Urinary bladder (tissue), 4 donors: ENCODE data around the gene TLR8. TPM values are rescaled to one million over a fixed set of nuclear protein-coding genes. Genes with fewer than 3 reads are reported as not detected.
A peak's percentile ranks its signal among the peaks of the same experiment; 100 is the strongest.
"Not testable (repeated sequence)": the region's sequence is repeated elsewhere in the genome, so short reads cannot be mapped to it uniquely, and the experiment has no call there.

Experiments
- DNase-seq: peaks from one replicate; pipeline ENCODE4 v3.0.0-alpha.2; 2015; ENCODE audit errors: extremely low spot score
- H3K27ac ChIP-seq: one replicate; pipeline ENCODE4 v1.5.1; 2013; ENCODE audit warnings: low read depth, mild to moderate bottlenecking, moderate library complexity
- H3K36me3 ChIP-seq: one replicate; pipeline ENCODE4 v1.6.1; 2013; ENCODE audit warnings: mild to moderate bottlenecking, moderate library complexity; ENCODE audit not compliant: insufficient read depth
- H3K4me1 ChIP-seq: one replicate; pipeline ENCODE4 v1.6.1; 2013; ENCODE audit warnings: mild to moderate bottlenecking, moderate library complexity; ENCODE audit not compliant: insufficient read depth
- H3K4me3 ChIP-seq: one replicate; pipeline ENCODE4 v1.5.1; 2013; ENCODE audit warnings: low read depth, low read length
- WGBS: extraction: QIAGEN DNeasy Blood & Tissue Kit; methylation state at CpG from one replicate; pipeline ENCODE4 v1.1.7; 2013; 5-methylcytosine and 5-hydroxymethylcytosine counted together
- polyA plus RNA-seq: library from polyadenylated mRNA; stranded (reverse); fragments of 200-250 nt; gene quantifications from one replicate; pipeline ENCODE4 v1.2.3, GENCODE V29; 2013
- total RNA-seq: library from RNA; depleted of rRNA; stranded (reverse); fragments of >200 nt; gene quantifications from one replicate; pipeline ENCODE4 v1.2.3, GENCODE V29; 2014
- donor health status: healthy with polysubstance abuse.
- donor health status: healthy.

Gene TLR8
- total and polyA plus RNA-seq, 2 donors = 1.7 to 1.8 TPM

DNA sequence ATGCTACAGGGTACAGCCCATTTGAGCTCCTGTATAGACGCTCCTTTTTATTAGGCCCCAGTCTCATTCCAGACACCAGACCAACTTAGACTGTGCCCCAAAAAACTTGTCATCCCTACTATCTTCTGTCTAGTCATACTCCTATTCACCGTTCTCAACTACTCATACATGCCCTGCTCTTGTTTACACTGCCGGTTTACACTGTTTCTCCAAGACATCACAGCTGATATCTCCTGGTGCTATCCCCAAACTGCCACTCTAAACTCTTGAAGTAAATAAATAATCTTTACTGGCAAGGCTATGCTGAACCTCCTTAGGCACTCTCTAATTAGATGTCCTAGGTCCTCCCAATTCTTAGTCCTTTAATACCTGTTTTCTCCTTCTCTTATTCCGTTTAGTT is 38.0 kb downstream of the TLR8 start:
- H3K36me3 ChIP-seq, DNase-seq, H3K4me1 ChIP-seq, H3K4me3 ChIP-seq, H3K27ac ChIP-seq: not testable (repeated sequence)
- WGBS = 80% methylated on average over 2 of the region's 4 CpGs

DNA sequence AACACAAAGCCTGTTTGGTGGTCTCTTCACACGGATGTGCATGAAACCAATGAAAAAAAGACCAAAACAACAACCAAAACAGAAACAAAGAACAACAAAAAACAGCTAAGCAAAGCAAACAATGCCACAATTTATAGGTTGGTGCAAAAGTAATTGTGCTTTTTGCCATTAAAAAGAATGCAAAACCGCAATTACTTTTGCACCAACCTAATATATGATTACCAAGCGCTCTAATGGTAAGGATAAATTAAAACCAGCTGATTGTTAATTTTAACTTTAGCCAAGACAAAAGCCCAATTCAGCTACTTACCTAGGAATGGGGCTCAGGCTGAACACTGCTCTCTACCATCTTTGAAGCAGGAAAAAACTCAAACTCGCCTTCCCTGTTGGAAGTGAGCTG is 39.1 kb downstream of the TLR8 start:
- no peak overlapping the region for H3K27ac ChIP-seq
- no peak for DNase-seq
- WGBS = 92% methylated on average over 4 of the region's 4 CpGs
- no peaks in the 10 kb centered on the region for H3K4me1 ChIP-seq
- no peaks in the 10 kb centered on the region for H3K36me3 ChIP-seq
- no peak overlapping the region for H3K4me3 ChIP-seq

DNA sequence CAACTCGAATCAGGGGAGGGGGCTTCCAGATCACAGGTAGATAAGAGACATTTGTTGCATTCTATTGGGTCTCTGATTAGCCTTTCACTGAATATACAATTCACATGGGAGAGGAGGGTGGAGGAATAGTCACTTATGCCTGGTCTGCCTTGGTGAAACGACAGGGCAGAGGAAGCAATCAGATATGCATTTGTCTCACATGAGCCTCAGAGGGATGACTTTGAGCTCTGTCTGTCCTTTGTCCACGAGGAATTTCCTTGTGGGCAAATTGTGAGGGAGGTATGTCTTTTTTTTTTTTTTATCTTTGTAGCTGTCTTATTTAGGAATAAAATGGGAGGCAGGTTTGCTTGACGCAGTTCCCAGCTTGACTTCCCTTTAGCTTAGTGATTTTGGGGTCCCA is 40.0 kb downstream of the TLR8 start:
- Histone ChIP-seq H3K4me3 (no peak overlapping the region), H3K4me1 (no peaks in the 10 kb centered on the region), H3K36me3 (no peaks in the 10 kb centered on the region), H3K27ac (no peak overlapping the region)
- WGBS = 66% methylated on average over 4 of the region's 4 CpGs
- no peak for DNase-seq

DNA sequence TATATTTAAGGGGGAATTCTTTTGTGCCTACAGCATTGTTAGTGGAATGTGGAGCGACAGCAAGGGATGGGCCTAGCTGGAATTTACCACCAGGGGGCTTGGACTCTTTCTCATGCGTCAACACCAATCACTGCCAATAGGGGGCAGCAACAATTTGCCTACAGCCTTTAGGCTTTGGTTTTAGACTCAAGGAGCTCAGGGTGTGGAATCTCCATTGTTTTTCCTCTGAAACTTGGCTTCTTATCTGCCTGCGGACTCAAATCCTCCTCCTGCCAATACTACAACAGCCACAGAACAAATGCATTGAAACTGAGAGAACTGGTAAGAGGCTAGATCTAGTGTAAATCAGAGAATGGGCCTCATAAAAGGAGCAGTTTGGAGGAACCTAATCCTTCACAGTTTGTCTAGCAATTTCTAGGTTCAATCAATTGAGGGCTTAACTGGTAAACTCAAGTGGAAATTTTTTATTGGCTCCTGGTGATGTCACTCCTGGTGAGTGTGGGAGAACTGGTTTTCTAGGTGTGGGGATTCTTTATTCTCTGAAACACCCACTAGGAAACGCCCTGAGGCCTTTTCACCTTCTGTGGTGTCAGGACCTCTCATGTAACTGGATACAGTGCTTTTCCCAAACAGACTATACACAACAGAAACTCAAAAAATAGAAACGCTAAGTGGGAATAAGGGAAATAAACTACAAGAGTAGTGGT is 40.6 kb downstream of the TLR8 start:
- Histone ChIP-seq H3K4me1 (no peaks in the 10 kb centered on the region), H3K4me3 (no peak overlapping the region), H3K27ac (no peak overlapping the region), H3K36me3 (no peaks in the 10 kb centered on the region)
- DNase-seq = no peak
- 51% methylated on average over 5 of the region's 5 CpGs for WGBS

DNA sequence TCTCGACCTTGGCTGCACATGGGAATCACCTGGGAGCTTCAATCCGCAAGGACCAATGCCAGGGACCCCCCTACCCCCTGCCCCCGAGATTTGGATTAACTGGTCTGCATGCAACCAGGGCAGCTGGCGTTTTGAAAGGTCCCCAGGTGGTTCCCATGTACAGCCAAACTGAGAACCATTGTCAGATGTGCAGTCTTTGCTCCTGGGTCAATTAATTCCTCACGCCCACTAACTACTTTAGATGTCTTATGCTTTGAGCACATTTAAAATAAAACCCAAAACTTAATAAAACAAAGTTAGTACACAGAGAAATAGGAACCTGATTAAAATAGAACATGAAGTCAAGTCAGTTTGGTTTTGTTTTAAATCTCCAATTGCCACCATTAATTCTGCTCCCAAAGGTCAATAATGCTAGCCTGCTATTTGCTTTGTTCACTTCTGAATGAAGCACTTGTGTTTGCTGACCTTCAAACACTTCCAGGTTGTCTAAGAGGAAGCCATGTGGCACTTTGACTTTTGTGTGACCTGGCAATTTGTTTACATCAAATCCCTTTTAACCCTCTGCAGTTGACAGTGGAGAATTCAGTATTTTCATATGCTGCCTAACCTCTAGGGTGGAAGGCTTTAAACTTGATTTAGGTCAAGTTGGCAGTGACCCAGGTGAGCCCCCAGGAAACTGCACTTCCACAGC is 41.3 kb downstream of the TLR8 start:
- Histone ChIP-seq H3K27ac (no peak overlapping the region), H3K36me3 (no peaks in the 10 kb centered on the region), H3K4me3 (no peak overlapping the region), H3K4me1 (no peaks in the 10 kb centered on the region)
- 85% methylated on average over 5 of the region's 5 CpGs for WGBS
- no peak for DNase-seq

DNA sequence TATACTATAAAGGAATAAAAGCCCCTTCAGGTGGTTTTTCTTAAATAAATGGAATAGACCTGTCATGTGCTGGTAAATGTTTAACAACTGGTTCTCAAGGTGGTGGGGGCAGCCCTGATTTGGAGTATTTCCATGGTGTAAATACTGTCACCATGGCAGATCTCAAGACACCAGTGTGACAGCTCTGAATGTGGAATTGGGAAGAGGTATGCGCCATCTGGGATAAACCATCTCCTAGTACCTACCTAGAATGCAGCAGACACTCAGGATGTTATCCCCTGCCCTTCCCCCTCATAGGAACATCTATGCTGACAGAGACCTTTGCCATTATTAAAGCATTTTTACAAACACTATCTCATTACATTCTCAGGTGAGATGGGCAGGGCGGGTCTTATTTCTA is 42.1 kb downstream of the TLR8 start:
- Histone ChIP-seq H3K36me3 (no peaks in the 10 kb centered on the region), H3K27ac (no peak overlapping the region), H3K4me3 (no peak overlapping the region), H3K4me1 (no peaks in the 10 kb centered on the region)
- no peak for DNase-seq
- 97% methylated on average over 2 of the region's 2 CpGs for WGBS

DNA sequence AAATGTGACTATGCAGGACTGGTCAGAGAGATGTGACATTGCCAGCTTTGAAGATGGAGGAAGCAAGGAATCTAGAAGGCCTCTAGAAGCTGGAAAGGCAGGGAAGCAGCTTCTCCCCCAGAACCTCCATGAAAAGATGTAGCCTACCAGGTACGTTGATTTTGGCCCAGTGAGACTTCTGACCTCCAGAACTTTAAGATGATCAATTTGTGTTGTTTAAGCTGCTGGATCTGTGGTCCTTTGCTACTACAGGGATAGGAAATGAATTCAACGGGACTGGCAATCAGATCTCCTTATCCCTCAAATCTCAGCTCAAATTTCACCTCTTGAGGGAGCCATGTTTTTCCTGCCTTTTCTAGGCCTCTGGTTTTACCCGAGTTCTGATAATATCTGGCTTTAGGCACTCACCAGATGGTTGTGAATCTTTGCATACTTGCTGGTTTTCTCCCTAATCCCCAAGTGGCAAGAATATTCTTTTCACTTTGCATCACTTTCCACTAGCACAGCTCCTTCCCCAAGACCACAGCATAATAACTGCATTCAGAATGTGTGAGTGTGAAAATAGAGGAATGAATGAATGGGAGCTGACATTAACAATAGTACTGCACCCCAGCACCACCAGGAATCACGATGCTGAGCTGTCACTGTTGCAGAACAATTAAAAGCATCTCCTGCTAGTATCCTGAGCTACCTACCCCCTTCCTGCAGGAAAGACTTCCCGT is 42.9 kb downstream of the TLR8 start:
- peak overlapping the region; percentile 38 for H3K27ac ChIP-seq
- DNase-seq = no peak
- no peaks in the 10 kb centered on the region for H3K4me1 ChIP-seq
- H3K36me3 ChIP-seq = no peaks in the 10 kb centered on the region
- WGBS = 38% methylated on average over 5 of the region's 5 CpGs
- no peak overlapping the region for H3K4me3 ChIP-seq

DNA sequence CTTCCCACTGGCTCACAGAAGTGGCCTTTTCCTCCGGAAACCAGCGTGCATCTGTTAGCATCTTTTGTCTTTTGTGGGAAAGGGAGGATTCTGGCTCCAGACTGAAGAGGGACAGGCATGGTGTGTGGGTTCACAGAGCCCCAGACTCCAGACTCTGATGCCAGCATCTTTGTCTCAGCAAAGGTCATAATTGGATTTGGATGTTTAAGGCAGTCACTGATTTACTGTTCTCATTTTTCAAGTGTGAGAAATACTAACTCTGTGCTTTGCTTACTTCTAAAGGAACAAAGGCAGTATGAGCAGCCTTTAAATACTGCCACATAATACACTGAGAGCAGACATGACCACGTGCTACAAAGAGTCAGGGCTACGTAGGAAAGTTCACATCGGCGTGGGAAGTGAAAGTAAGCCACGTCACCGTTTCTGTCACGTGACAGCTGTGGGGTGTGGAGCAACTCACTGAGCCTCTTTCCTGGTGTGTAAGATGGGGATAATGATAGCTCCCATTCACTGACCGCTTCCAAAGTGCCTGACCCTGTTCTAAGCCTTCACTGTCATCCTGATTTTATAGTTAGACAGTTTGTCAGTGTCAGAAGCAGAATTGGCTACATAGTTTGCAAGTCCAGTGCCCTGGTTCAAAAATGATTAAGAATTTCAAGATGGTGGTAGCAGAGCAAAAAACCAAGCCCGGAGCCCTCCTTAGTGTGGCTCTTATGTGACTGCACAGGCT is 43.7 kb downstream of the TLR8 start:
- Histone ChIP-seq H3K4me1 (no peaks in the 10 kb centered on the region), H3K27ac (peak overlapping the region; percentile 16), H3K4me3 (no peak overlapping the region), H3K36me3 (no peaks in the 10 kb centered on the region)
- WGBS = 23% methylated on average over 11 of the region's 11 CpGs
- DNase-seq = peak; percentile 45

DNA sequence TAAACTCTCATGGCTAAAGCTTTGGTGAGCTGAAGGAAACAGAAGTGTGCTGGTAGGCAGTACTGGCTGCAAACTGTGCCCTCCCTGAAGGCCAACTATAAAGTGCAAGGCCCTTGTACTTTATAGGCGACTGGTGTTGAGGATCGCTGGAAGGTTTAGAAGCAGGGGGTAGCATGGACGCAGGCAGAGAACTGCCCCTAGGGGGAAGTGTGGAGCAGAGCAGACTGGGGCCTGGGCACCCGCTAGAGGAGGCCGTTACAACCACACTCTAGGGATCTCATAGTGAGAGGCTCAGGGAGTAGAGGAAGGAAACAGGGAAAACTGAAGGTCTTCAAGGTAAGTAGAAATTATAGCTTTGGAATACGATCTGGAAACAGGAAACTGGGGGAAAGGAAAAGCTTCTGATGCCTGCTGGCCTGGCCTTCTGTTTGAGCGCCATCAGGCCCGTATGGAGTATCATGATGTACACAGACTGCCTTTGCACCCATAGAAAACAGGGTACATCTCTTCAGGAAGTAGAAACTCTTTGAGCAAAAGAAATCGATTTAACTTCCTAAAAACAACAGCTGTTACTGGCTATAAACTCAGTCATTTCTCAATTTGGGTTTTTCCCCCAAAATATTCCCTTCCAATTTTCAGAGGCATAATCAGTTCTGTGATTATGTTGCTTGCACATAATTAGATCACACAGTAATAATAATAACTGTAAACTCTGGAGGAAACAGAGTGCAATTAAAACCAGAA is 44.6 kb downstream of the TLR8 start:
- Histone ChIP-seq H3K36me3 (no peaks in the 10 kb centered on the region), H3K4me1 (no peaks in the 10 kb centered on the region), H3K27ac (no peak overlapping the region), H3K4me3 (no peak overlapping the region)
- no peak for DNase-seq
- WGBS = 60% methylated on average over 9 of the region's 9 CpGs

DNA sequence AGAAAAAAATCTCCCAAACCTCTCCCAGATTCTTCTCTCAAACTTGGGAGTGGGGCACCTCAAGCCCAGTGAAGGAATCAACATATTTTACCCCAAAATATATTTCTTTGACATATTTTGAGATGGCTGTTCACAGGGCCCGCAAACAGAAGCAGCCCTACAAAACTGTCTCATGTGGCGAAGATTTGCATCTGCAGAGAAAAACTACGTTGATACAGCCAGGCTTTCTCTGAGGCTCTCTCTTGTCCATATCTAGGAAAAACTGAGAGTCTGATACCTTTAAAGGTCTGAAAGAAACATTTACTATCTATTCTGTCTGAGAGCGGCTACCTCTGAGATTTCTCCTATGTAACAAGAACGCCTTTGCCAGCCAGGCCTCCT is 45.2 kb downstream of the TLR8 start:
- Histone ChIP-seq H3K4me3 (no peak overlapping the region), H3K27ac (no peak overlapping the region), H3K36me3 (no peaks in the 10 kb centered on the region), H3K4me1 (no peaks in the 10 kb centered on the region)
- 63% methylated on average over 5 of the region's 5 CpGs for WGBS
- no peak for DNase-seq

DNA sequence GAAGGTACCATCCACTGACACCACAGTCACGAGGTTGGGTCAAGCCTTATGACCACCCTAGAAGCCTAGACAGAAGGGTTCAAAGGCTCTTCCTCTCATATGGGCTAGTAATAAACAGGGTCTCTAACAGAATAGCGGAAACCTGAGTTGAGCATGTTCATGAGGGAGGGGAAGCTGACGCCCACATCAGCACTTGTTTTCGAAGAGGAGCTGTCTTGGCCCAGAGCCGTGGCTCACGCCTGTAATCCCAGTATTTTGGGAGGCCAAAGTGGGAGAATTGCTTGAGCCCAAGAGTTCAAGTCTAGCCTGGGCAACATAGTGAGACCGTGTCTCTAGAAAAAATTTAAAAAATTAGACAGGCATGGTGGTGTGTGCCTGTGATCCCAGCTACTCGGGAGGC is 47.0 kb downstream of the TLR8 start:
- no peak overlapping the region for H3K27ac ChIP-seq
- no peaks in the 10 kb centered on the region for H3K36me3 ChIP-seq
- 92% methylated on average over 8 of the region's 8 CpGs for WGBS
- H3K4me3 ChIP-seq = no peak overlapping the region
- no peaks in the 10 kb centered on the region for H3K4me1 ChIP-seq
- no peak for DNase-seq

DNA sequence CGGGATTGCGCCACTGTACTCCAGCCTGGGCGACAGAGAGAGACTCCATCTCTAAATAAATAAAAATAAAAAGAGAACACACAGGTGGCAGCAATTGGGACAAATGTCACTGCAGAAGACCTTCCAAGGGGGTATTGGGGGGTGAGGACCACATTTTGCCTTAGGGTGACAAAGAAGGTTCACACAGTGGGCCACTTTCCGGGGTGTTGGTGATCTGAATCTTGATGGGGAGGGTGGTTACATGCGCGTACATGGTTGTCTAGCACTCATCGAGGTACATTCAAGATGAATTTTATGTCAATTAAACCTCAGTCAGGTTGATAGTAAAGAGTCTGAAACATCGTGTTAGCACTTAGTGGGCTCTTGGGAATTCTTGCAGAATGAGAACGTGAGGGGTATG is 48.0 kb downstream of the TLR8 start:
- Histone ChIP-seq H3K4me3 (no peak overlapping the region), H3K27ac (no peak overlapping the region), H3K36me3 (no peaks in the 10 kb centered on the region), H3K4me1 (no peaks in the 10 kb centered on the region)
- no peak for DNase-seq
- 93% methylated on average over 9 of the region's 9 CpGs for WGBS

DNA sequence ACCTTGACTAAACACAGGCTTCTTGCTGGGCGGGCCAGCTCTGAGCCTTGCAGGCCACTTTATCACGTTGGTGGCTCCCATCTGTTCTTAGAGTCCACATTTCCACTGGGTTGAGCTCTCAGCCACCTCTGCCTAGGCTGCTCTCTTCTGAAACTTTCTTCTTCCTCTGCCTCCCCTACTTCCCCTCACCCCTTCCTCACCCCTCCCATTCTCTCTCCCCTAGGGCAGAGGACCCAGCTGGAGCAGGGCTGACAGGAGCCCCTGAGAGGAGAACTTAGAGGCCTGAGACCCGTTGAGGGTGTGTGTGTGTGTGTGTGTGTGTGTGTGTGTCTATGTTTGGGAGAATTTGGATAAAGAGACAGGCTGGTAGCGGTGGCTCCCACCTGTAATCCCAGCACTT is 48.6 kb downstream of the TLR8 start:
- no peaks in the 10 kb centered on the region for H3K4me1 ChIP-seq
- no peaks in the 10 kb centered on the region for H3K36me3 ChIP-seq
- H3K4me3 ChIP-seq = no peak overlapping the region
- no peak for DNase-seq
- H3K27ac ChIP-seq = peak overlapping the region; percentile 50
- WGBS = 70% methylated on average over 4 of the region's 4 CpGs
